ENCODE measurements around the gene UBE2E3.
A peak's percentile ranks its signal among the peaks of the same experiment; 100 is the strongest.
"Not testable (repeated sequence)": the region's sequence is repeated elsewhere in the genome, so short reads cannot be mapped to it uniquely, and the experiment has no call there.

Gene UBE2E3

DNA sequence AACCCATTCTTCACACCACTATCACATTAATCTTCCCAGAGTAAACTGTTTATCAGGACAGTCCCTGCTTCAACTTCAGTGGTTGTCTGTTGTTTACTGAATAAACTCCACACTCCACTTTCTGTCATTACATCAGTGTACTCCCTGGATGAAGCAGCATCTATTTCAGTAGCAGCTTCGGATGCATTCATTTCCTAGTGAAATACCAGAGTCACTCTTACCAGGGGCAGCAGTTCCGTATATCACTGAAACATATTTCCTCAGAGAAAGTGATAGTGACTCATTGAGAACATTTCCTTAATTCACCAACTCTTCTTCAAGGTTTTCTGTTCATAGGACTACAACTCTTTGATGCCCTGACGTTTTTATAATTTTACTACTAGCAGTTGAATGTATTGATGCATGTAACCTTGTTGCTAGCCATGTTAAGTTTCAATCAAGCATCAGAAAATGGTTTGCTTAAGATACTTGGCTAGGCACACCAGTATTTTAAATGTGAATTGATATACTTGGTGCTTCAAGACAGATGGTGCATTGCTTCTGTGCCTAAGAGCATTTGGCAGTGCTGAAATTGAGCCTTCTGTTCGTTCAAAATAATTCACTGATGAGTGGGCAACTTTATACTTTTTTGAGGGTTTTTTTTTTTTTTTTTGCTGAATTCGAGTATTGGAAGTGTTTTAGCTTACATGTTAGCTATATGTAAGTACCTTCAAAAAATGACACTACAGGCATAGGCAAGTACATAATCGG is 92.3 kb downstream of the UBE2E3 start:
- no peak overlapping the region for H3K27ac Mint-ChIP-seq

DNA sequence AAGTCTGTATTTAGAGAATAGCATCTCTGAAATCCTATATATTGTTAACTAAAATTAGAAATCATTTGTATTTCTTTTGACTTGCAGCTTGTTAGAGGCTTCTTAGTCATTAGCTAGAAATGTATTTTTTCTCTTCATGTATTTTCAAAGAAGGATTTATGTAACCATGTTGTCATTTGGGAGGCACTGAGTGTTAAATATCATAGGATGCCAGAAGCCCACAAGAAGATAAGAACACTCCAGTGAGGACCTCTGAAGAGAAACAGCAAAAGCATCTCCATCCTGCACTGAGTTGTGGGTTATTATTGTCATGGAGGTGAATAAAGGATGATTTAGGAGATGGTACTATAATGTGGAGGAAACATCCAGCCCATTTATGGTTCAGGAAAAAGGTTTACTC is 93.5 kb downstream of the UBE2E3 start:
- no peaks in the 10 kb centered on the region for H3K9me3 Mint-ChIP-seq
- H3K36me3 Mint-ChIP-seq = no peaks in the 10 kb centered on the region
- peaks cover 3% of the 10 kb centered on the region for H3K4me1 Mint-ChIP-seq
- no peak overlapping the region for H3K4me3 Mint-ChIP-seq
- no peaks in the 10 kb centered on the region for H3K27me3 Mint-ChIP-seq
- H3K27ac Mint-ChIP-seq = no peak overlapping the region

More for the DNA sequence above, 92.3 kb downstream of the UBE2E3 start:
- H3K4me3 Mint-ChIP-seq = no peak overlapping the region
- H3K36me3 Mint-ChIP-seq = no peaks in the 10 kb centered on the region
- peaks cover 3% of the 10 kb centered on the region for H3K4me1 Mint-ChIP-seq
- H3K9me3 Mint-ChIP-seq = no peaks in the 10 kb centered on the region
- no peaks in the 10 kb centered on the region for H3K27me3 Mint-ChIP-seq

DNA sequence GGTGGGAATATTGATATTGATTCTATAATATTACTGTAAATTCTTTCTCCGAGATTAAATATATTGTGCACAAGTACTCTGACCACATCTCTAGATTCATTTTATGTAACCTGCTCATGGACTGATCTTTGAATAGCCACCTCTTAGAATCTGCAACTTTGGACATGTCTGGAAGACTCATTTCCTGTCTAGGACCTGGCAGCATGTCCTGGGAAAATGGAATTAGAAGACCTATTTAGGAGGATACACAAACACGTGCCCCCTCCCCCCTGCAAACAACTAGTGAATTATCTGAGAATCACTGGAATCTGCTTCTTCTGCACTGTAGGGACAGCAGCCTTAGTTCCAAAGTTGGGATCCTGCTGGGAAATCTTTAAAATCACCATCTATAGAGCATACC is 94.1 kb downstream of the UBE2E3 start:
- Mint-ChIP-seq H3K27ac (no peak overlapping the region), H3K9me3 (no peaks in the 10 kb centered on the region), H3K4me1 (peaks cover 3% of the 10 kb centered on the region), H3K4me3 (no peak overlapping the region), H3K27me3 (no peaks in the 10 kb centered on the region), H3K36me3 (no peaks in the 10 kb centered on the region)

DNA sequence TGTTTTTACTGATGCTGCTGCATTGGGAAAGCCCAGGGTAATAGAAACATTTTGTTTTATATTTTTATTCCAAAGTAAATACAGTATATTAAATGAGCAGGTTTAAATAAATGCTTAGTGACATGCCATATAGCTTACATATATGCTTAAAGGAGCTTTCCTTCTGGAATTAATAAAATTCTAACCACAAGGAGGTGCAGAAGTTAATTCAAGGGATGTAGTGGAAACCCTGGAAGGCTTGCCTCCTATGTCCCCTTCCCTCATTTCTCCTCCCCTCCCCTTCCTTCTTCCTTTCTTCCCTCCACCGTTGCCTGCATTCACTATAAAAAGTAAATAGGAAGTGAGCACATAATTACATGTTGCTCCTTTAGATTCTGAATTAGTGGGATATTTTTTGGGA is 96.3 kb downstream of the UBE2E3 start:
- Mint-ChIP-seq H3K27ac (no peak overlapping the region), H3K4me3 (no peak overlapping the region), H3K4me1 (peaks cover 3% of the 10 kb centered on the region), H3K36me3 (no peaks in the 10 kb centered on the region), H3K27me3 (no peaks in the 10 kb centered on the region), H3K9me3 (no peaks in the 10 kb centered on the region)

DNA sequence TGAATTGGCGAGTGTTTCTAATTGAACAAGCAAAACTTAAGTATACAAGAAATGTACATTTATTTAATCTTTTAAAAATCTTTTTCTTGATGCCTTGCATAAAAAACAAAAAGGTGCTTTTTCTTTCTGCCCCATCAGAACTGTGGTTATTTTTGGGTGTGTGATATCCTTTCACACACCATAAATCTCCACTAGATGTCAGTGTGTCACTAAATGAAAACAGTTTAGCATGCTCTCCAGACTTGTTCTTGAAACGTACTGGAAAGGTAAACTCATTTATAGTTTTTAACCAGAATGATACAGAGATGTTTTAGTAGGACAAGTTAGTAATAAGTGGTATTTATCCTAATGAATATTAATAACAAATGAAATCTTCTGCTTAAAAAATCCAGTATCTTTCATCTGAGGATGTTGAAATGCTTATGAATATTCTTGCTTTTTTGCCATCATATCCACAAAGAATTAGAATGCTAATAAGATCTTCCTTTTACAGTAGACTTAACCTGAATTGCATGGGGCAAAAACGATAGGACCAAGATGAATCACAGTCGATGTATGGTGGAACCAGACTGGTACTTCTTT is 96.8 kb downstream of the UBE2E3 start:
- no peaks in the 10 kb centered on the region for H3K9me3 Mint-ChIP-seq
- no peak overlapping the region for H3K4me3 Mint-ChIP-seq
- peaks cover 3% of the 10 kb centered on the region for H3K4me1 Mint-ChIP-seq
- no peaks in the 10 kb centered on the region for H3K36me3 Mint-ChIP-seq
- no peaks in the 10 kb centered on the region for H3K27me3 Mint-ChIP-seq
- H3K27ac Mint-ChIP-seq = no peak overlapping the region

DNA sequence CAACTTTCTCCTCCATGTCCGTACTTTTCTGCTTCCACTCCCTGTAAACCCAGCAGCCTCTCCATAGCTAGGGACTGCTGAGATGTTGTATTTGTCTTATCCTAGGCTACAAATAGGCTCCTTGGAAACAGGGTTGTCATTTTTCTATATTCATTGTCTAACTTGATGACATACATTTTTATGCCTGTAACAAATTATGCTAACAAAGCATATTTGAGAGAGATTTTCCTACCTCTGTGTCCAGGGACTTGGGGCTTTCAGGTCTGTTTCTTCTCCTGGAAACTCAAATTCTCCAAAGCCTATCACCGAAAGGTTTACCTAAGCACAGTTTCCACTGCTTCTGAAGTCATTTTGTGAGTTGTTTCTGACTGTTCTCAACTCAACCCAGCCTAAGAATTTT is 102.7 kb downstream of the UBE2E3 start:
- Mint-ChIP-seq H3K4me3 (no peak overlapping the region), H3K36me3 (no peaks in the 10 kb centered on the region), H3K27me3 (peaks cover 4% of the 10 kb centered on the region), H3K4me1 (no peaks in the 10 kb centered on the region), H3K9me3 (no peaks in the 10 kb centered on the region), H3K27ac (no peak overlapping the region)

DNA sequence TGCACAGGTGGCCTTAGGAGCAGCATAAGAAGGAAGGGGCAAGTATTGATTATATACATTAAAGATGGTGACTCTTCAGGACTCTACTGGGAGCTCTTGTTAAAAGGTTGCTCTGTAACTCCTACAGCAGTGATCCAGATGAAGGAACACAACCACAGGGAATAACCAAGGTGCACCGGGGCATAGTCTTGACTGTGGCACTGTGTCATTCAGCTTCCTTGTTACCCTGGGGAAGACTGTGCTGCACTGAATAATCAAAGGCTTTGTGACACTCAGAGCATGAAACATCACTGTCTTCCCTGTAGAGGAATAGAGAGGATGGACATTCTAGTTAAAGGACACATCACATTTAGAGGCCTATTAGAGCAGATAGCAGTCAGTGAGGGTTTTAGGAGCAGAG is 105.3 kb downstream of the UBE2E3 start:
- Mint-ChIP-seq H3K9me3 (peaks cover 6% of the 10 kb centered on the region), H3K27me3 (peaks cover 4% of the 10 kb centered on the region), H3K4me3 (no peak overlapping the region), H3K27ac (no peak overlapping the region), H3K36me3 (peaks cover 1% of the 10 kb centered on the region), H3K4me1 (no peaks in the 10 kb centered on the region)

DNA sequence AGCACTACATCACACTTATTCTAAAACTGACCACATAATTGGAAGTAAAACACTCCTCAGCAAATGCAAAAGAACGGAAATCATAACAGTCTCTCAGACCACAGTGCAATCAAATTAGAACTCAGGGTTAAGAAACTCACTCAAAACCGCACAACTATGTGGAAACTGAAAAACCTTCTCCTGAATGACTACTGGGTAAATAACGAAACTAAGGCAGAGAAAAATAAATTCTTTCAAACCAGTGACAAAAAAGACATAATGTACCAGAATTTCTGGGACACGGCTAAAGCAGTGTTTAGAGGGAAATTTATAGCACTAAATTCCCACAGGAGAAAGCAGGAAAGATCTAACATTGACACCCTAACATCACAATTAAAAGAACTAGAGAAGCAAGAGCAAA is 111.5 kb downstream of the UBE2E3 start:
- Mint-ChIP-seq H3K9me3 (peaks cover 18% of the 10 kb centered on the region), H3K36me3 (peaks cover 11% of the 10 kb centered on the region)
- H3K27ac Mint-ChIP-seq, H3K27me3 Mint-ChIP-seq, H3K4me3 Mint-ChIP-seq, H3K4me1 Mint-ChIP-seq: not testable (repeated sequence)

DNA sequence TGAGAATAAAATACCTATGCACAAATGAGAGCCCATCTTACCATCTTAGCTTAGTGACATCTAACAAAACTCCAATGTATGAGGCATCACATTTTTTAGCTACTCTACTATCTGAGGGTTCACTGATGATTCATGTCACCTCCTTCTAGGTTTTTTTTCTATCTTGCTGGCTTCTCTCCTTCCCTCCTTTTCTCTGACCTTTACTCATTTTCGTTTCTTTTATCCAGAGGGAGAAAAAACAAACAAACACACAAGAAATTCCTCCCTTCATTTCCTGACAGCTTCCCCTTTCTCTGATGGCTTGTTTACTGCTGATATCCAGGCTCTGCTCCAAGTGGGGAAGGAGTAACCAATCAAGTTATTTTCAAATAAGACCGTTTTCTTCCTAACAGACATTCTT is 115.1 kb downstream of the UBE2E3 start:
- no peaks in the 10 kb centered on the region for H3K27me3 Mint-ChIP-seq
- no peak overlapping the region for H3K27ac Mint-ChIP-seq
- H3K36me3 Mint-ChIP-seq = peaks cover 13% of the 10 kb centered on the region
- peaks cover 14% of the 10 kb centered on the region for H3K9me3 Mint-ChIP-seq
- no peak overlapping the region for H3K4me3 Mint-ChIP-seq
- no peaks in the 10 kb centered on the region for H3K4me1 Mint-ChIP-seq

DNA sequence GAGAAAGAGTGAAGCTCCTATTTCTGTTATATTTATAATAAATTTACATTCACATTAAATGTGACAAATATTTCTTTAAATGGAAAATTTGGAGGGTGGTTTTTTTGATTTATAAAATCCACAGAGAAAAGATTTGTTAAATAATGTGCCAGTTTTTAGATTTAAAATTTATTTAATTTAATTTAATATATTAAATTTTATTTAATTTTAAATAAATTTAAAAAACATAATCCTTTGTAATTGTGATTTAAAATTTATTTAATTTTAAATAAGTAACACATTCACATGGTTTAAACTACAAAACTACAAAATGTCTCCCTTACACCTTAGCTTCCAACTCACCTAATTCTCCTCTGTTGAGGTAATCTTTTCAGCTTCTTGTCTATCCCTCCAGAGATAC is 123.3 kb downstream of the UBE2E3 start:
- H3K36me3 Mint-ChIP-seq = peaks cover 2% of the 10 kb centered on the region
- peaks cover 41% of the 10 kb centered on the region for H3K4me1 Mint-ChIP-seq
- H3K27me3 Mint-ChIP-seq = no peaks in the 10 kb centered on the region
- no peak overlapping the region for H3K27ac Mint-ChIP-seq
- H3K4me3 Mint-ChIP-seq = no peak overlapping the region
- no peaks in the 10 kb centered on the region for H3K9me3 Mint-ChIP-seq

DNA sequence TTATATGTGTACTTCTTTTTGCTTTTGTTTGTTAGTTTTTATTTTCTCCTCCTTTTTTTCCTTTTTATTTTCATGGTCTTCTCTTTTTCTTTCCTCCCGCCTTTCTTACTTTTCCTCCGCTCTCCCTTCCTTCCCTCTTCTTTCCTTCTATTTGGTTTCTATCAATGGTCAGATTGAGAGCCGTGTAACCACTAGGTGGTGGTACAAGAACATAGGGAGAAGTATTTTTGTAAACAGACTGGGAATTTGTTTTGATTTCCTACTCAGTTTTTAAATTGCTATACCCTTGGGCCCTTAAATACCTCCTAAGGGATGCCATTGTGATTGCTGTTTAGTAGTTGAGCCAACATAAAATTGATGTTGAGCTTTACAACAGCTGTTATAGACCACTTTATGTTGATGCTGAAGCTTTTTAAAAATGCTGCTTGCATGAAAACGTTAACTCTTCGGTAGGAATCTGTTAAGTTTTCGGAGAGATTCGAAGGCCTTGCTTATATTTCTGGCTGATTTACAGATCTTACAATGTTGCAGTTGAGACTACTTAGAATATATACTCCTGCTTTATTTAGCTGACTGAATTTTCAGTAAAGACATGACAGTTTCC is 124.2 kb downstream of the UBE2E3 start:
- peaks cover 3% of the 10 kb centered on the region for H3K36me3 Mint-ChIP-seq
- peak overlapping the region; percentile 69 for H3K27ac Mint-ChIP-seq
- peaks cover 50% of the 10 kb centered on the region for H3K4me1 Mint-ChIP-seq
- H3K4me3 Mint-ChIP-seq = peak overlapping the region; percentile 2
- H3K9me3 Mint-ChIP-seq = peaks cover 2% of the 10 kb centered on the region
- H3K27me3 Mint-ChIP-seq = no peaks in the 10 kb centered on the region

DNA sequence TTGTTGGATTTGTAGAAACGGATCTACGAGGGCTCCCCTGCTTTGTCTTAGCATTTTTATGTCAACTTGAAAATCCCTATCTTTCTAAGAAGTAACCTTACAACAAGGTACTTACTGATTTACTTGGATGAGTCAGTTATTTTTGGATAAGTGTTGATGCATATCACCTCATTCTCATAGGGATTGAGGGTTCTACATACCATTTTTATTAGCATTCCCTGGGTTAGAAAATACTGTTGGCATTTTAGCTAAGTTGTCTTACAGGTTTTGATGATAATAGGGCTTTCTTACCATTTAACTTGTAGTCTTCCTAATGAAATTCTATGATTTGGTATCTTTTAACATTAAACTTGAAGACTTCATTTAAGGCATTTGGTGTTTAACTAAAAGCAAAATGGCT is 125.2 kb downstream of the UBE2E3 start:
- peak overlapping the region; percentile 72 for H3K27ac Mint-ChIP-seq
- H3K9me3 Mint-ChIP-seq = peaks cover 6% of the 10 kb centered on the region
- H3K36me3 Mint-ChIP-seq = peaks cover 4% of the 10 kb centered on the region
- peaks cover 54% of the 10 kb centered on the region for H3K4me1 Mint-ChIP-seq
- no peak overlapping the region for H3K4me3 Mint-ChIP-seq
- no peaks in the 10 kb centered on the region for H3K27me3 Mint-ChIP-seq

DNA sequence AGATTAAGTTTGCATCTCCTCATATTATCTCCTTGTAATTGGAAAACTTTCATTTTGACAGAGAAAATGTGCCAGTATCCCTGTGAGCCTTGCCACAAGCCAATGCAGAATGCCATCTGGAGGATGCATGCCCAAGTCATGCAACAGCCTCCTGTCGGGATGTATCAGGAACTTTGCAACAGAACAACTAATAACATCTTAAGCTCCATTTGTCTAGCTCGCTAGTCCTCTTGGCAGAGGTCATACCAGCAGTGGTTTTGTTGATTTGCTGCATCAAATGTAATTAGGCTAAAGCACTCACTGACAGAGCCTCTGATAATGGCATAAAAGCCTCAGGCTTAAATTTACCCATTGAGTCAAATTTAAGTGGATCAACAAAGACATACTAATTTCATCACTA is 125.8 kb downstream of the UBE2E3 start:
- Mint-ChIP-seq H3K27ac (peak overlapping the region; percentile 93), H3K4me3 (peak overlapping the region; percentile 26), H3K4me1 (peaks cover 54% of the 10 kb centered on the region), H3K36me3 (peaks cover 4% of the 10 kb centered on the region), H3K9me3 (peaks cover 6% of the 10 kb centered on the region), H3K27me3 (no peaks in the 10 kb centered on the region)

DNA sequence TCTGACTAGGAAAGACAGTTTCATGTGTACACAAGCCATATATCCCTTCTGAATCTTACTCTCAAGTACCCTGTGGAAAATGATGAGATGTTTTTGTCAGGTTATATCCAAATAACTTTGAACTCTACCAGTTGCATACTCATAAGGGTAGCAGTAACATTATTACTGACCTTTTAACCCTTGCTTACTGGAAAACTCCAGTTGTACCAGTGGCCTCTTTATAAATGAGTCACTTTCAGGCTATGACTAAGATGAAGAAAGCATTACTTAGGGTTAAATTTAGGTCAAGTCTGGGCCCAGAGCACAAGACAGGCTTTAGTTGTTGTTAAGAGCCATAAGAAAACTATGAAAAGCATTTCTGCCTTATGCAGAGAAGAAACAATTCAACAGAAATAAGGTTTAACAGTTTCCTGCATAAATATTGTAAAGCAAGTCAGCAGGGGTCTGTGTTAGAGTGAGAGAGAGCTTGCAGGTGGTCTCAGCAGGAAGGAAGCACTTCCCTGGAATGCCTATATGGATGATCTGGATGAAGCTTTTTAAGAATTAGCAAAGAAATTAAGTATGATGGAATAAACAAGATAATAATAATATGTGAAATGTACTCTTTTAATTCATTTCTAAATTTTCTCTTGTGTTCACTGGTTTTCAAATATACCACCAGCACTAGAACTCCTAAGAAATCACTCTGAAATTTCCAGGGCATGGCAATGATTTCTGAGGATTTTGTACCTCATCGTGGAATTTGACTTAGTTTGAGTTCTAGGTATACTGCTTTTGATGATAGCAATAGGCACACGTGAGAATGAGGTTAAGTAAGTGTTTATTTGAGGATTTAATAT is 126.6 kb downstream of the UBE2E3 start:
- Mint-ChIP-seq H3K4me1 (peaks cover 54% of the 10 kb centered on the region), H3K36me3 (peaks cover 4% of the 10 kb centered on the region), H3K27me3 (no peaks in the 10 kb centered on the region), H3K9me3 (peaks cover 6% of the 10 kb centered on the region), H3K4me3 (peak overlapping the region; percentile 61), H3K27ac (peak overlapping the region; percentile 91)

DNA sequence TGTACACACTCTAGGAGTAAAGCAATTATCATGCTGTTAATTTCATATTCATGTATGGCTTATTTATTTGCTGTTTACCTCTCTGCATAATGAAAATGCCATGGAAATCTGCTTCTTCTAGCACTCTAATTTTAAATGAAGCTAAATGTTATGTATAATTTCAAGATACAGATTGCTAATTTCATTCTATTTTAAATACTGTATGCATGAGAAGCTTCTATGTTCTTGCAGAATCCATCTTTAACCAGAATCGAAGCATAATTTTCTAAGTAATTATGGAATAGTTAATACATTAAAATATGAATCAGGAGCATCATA is 127.2 kb downstream of the UBE2E3 start:
- H3K27ac Mint-ChIP-seq = no peak overlapping the region
- no peaks in the 10 kb centered on the region for H3K27me3 Mint-ChIP-seq
- no peak overlapping the region for H3K4me3 Mint-ChIP-seq
- H3K9me3 Mint-ChIP-seq = peaks cover 6% of the 10 kb centered on the region
- peaks cover 4% of the 10 kb centered on the region for H3K36me3 Mint-ChIP-seq
- peaks cover 54% of the 10 kb centered on the region for H3K4me1 Mint-ChIP-seq

DNA sequence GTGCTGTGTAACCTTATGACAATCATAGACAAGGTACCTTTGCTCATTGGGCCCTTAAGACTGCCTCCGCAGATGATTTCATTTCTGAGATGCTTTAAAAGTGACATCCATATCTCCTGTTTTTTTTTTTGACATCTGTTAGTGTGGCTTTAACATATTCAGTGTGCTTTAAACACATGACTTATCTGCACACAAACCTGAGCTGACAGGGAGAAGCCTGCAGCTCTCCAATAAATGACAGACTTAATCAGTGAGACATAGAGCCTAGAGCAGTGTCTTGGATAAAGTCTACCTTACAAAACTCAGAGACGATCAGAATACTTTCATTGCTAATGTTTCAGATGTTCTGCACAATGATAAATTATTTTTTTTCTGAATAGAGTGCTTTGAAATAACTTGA is 130.7 kb downstream of the UBE2E3 start:
- Mint-ChIP-seq H3K27me3 (no peaks in the 10 kb centered on the region), H3K27ac (no peak overlapping the region), H3K9me3 (peaks cover 6% of the 10 kb centered on the region), H3K4me1 (peaks cover 48% of the 10 kb centered on the region), H3K36me3 (peaks cover 5% of the 10 kb centered on the region), H3K4me3 (no peak overlapping the region)
